IMR-90 (cell line): ENCODE data around the gene PILRB. TPM values are rescaled to one million over a fixed set of nuclear protein-coding genes. Genes with fewer than 3 reads are reported as not detected.

ENCODE experiments used
- ATAC-seq: fragments of 200-7000 bp; cut with Tn5 transposase; 2 replicates; pipeline ENCODE4 v1.9.1; 2020; ENCODE audit warnings: low read depth, mild to moderate bottlenecking, moderate library complexity
- BruUV-seq: library from RNA; stranded (reverse); fragments of 400-500 nt; replicated peaks from 2 replicates; lab custom pipeline; 2021; lab: Mats Ljungman, UMichigan
- CTCF ChIA-PET: fragments of 300-600 bp; formaldehyde crosslinking; extraction: SDS; loops from one replicate; lab custom pipeline; 2021; ENCODE audit warnings: antibody characterized with exemption; lab: Yijun Ruan, JAX
- POLR2A ChIA-PET: fragments of 300-600 bp; sonication (Branson Sonifier 250); formaldehyde crosslinking; loops from one replicate; lab custom pipeline; 2022; ENCODE audit warnings: antibody characterized with exemption; ENCODE audit not compliant: unreplicated experiment; lab: Charles Lee
- DNase-seq: peaks from one replicate; pipeline ENCODE4 v3.0.0; 2013
- H2AFZ ChIP-seq: replicated peaks from 2 replicates; pipeline ENCODE3; 2013; ENCODE audit warnings: low read length, mild to moderate bottlenecking; ENCODE audit not compliant: poor library complexity
- H2AK5ac ChIP-seq: 2 replicates; pipeline ENCODE4 v1.6.1; 2013; ENCODE audit warnings: low read depth, low read length, inconsistent platforms
- H2AK9ac ChIP-seq: replicated peaks from 2 replicates; pipeline ENCODE3; 2013; ENCODE audit warnings: mild to moderate bottlenecking, low read depth, low read length, moderate library complexity; ENCODE audit not compliant: poor library complexity
- H2BK120ac ChIP-seq: 2 replicates; pipeline ENCODE4 v1.6.1; 2013; ENCODE audit warnings: low read depth, low read length, inconsistent platforms
- H2BK15ac ChIP-seq: 3 replicates; pipeline ENCODE4 v1.6.1; 2013; ENCODE audit warnings: low read depth, low read length, inconsistent platforms
- H2BK20ac ChIP-seq: 2 replicates; pipeline ENCODE4 v1.6.1; 2013; ENCODE audit warnings: low read depth, mild to moderate bottlenecking, inconsistent platforms, low read length, moderate library complexity
- H2BK5ac ChIP-seq: 2 replicates; pipeline ENCODE4 v1.6.1; 2013; ENCODE audit warnings: mild to moderate bottlenecking, low read depth, low read length, inconsistent platforms; ENCODE audit not compliant: poor library complexity, severe bottlenecking
- H3K14ac ChIP-seq: replicated peaks from 2 replicates; pipeline ENCODE4 v1.6.1; 2013; ENCODE audit warnings: low read depth, low read length, inconsistent platforms
- H3K18ac ChIP-seq: 2 replicates; pipeline ENCODE4 v1.6.1; 2013; ENCODE audit warnings: low read depth, low read length, control low read depth
- H3K23ac ChIP-seq: 2 replicates; pipeline ENCODE4 v1.6.1; 2013; ENCODE audit warnings: low read depth, low read length, inconsistent platforms
- H3K27ac ChIP-seq: 2 replicates; pipeline ENCODE4 v1.5.1; 2013; ENCODE audit warnings: mild to moderate bottlenecking, control low read depth, low read length; ENCODE audit not compliant: insufficient read depth
- H3K27me3 ChIP-seq: 2 replicates; pipeline ENCODE4 v1.6.1; 2013; ENCODE audit warnings: low read length; ENCODE audit not compliant: control insufficient read depth, insufficient read depth
- H3K36me3 ChIP-seq: 2 replicates; pipeline ENCODE4 v1.6.1; 2013; ENCODE audit warnings: low read length, mixed read lengths; ENCODE audit not compliant: control insufficient read depth, insufficient read depth
- H3K4ac ChIP-seq: 2 replicates; pipeline ENCODE4 v1.6.1; 2013; ENCODE audit warnings: low read depth, low read length, inconsistent platforms
- H3K4me1 ChIP-seq: 2 replicates; pipeline ENCODE4 v1.6.1; 2013; ENCODE audit warnings: low read length, mixed read lengths; ENCODE audit not compliant: control insufficient read depth, insufficient read depth
- H3K4me2 ChIP-seq: 2 replicates; pipeline ENCODE4 v1.6.1; 2013; ENCODE audit warnings: low read depth, mild to moderate bottlenecking, control low read depth, low read length, moderate library complexity
- H3K4me3 ChIP-seq: 2 replicates; pipeline ENCODE4 v1.5.1; 2013; ENCODE audit warnings: low read depth, mild to moderate bottlenecking, control low read depth, low read length, moderate library complexity; ENCODE audit not compliant: insufficient read depth
- H3K56ac ChIP-seq: 2 replicates; pipeline ENCODE4 v1.6.1; 2013; ENCODE audit warnings: low read length, inconsistent platforms; ENCODE audit not compliant: insufficient read depth; ENCODE audit errors: extremely low read depth
- H3K79me1 ChIP-seq, 2 experiments: 2 replicates each; pipeline ENCODE4 v1.6.1; 2013; ENCODE audit warnings: low read length in 2 of 2, inconsistent platforms in 1 of 2, low read depth in 1 of 2
- H3K9ac ChIP-seq: 2 replicates; pipeline ENCODE4 v1.6.1; 2013; ENCODE audit warnings: low read depth, low read length, control low read depth
- H3K9me1 ChIP-seq: 2 replicates; pipeline ENCODE4 v1.6.1; 2013; ENCODE audit warnings: low read length, inconsistent platforms; ENCODE audit not compliant: insufficient read depth
- H3K9me3 ChIP-seq: 2 replicates; pipeline ENCODE4 v1.6.1; 2013; ENCODE audit warnings: low read length; ENCODE audit not compliant: control insufficient read depth, insufficient read depth
- H4K20me1 ChIP-seq: 2 replicates; pipeline ENCODE4 v1.6.1; 2013; ENCODE audit warnings: low read length, inconsistent platforms; ENCODE audit not compliant: insufficient read depth
- H4K5ac ChIP-seq: 2 replicates; pipeline ENCODE4 v1.6.1; 2013; ENCODE audit warnings: mild to moderate bottlenecking, low read depth, low read length, control low read depth
- H4K8ac ChIP-seq, 2 experiments: 2 replicates each; pipeline ENCODE4 v1.6.1; 2013; ENCODE audit warnings: low read depth in 2 of 2, low read length in 2 of 2, control low read depth in 1 of 2, inconsistent platforms in 1 of 2
- H4K91ac ChIP-seq: 2 replicates; pipeline ENCODE4 v1.6.1; 2013; ENCODE audit warnings: low read depth, low read length, inconsistent platforms; ENCODE audit not compliant: insufficient read depth
- BHLHE40 ChIP-seq: fragments of 150-350 bp; IDR thresholded peaks from 2 replicates; pipeline ENCODE4 v1.6.1; 2016; ENCODE audit warnings: mild to moderate bottlenecking, low read depth, low read length
- CEBPB ChIP-seq: IDR thresholded peaks from 2 replicates; pipeline ENCODE4 v1.6.1; 2012; ENCODE audit warnings: low read depth, low read length, improper control_type of control experiment
- CHD1 ChIP-seq: IDR thresholded peaks from 2 replicates; pipeline ENCODE4 v1.6.1; 2012; ENCODE audit warnings: low read depth, low read length, improper control_type of control experiment
- CTCF ChIP-seq: conservative IDR thresholded peaks from 2 replicates; pipeline ENCODE4 v1.5.1; 2012; ENCODE audit warnings: mild to moderate bottlenecking, low read depth, low read length, improper control_type of control experiment
- FOS ChIP-seq: fragments of 150-350 bp; IDR thresholded peaks from 2 replicates; pipeline ENCODE4 v1.6.1; 2016; ENCODE audit warnings: low read depth, low read length
- MAFK ChIP-seq: IDR thresholded peaks from 2 replicates; pipeline ENCODE4 v1.6.1; 2012; ENCODE audit warnings: low read depth, low read length, improper control_type of control experiment
- MAZ ChIP-seq: IDR thresholded peaks from 2 replicates; pipeline ENCODE4 v1.6.1; 2012; ENCODE audit warnings: low read depth, mild to moderate bottlenecking, low read length, improper control_type of control experiment, moderate library complexity, borderline replicate concordance
- MXI1 ChIP-seq: IDR thresholded peaks from 2 replicates; pipeline ENCODE4 v1.6.1; 2012; ENCODE audit warnings: low read depth, mild to moderate bottlenecking, low read length, moderate library complexity, borderline replicate concordance
- NFE2L2 ChIP-seq: fragments of 150-350 bp; IDR thresholded peaks from 2 replicates; pipeline ENCODE4 v1.6.1; 2016; ENCODE audit warnings: low read depth, mild to moderate bottlenecking, low read length
- POLR2A ChIP-seq: IDR thresholded peaks from 2 replicates; pipeline ENCODE4 v1.6.1; 2012; ENCODE audit warnings: mild to moderate bottlenecking, low read depth, low read length
- RAD21 ChIP-seq: IDR thresholded peaks from 2 replicates; pipeline ENCODE4 v1.6.1; 2012; ENCODE audit warnings: low read length, improper control_type of control experiment
- RCOR1 ChIP-seq: IDR thresholded peaks from 2 replicates; pipeline ENCODE4 v1.6.1; 2012; ENCODE audit warnings: mild to moderate bottlenecking, low read length, improper control_type of control experiment; ENCODE audit not compliant: insufficient replicate concordance
- RFX5 ChIP-seq: IDR thresholded peaks from 2 replicates; pipeline ENCODE4 v1.8.0; 2012; ENCODE audit warnings: low read depth, mild to moderate bottlenecking, low read length, moderate library complexity
- SMC3 ChIP-seq: fragments of 150-350 bp; IDR thresholded peaks from 2 replicates; pipeline ENCODE4 v1.6.1; 2016; ENCODE audit warnings: low read depth, mild to moderate bottlenecking, antibody characterized with exemption, low read length, moderate library complexity
- USF2 ChIP-seq: fragments of 150-350 bp; IDR thresholded peaks from 2 replicates; pipeline ENCODE4 v1.6.1; 2017; ENCODE audit warnings: mild to moderate bottlenecking, antibody characterized with exemption, low read length, low read depth
- dilution Hi-C: fragments of 300-500 bp; cut with HindIII; formaldehyde crosslinking; loops from one replicate; pipeline ENCODE4 v1.14.3; 2018; ENCODE audit warnings: low sequenced_read_pairs; ENCODE audit not compliant: unreplicated experiment
- in situ Hi-C: fragments of 300-500 bp; cut with MboI; formaldehyde crosslinking; loops from 3 replicates; pipeline ENCODE4 v1.14.3; 2019; ENCODE audit warnings: low sequenced_read_pairs, inconsistent platforms, mixed read lengths
- intact Hi-C: fragments of 100-400 bp; cut with micrococcal nuclease; formaldehyde crosslinking; loops from 2 replicates; pipeline ENCODE4 v1.10.0; 2022
- polyA plus RNA-seq, 3 experiments: library from polyadenylated mRNA; depleted of rRNA; stranded (reverse); fragments of >200 nt; gene quantifications; 2 replicates each; pipeline ENCODE4 v1.2.3, GENCODE V29; 2012; ENCODE audit warnings: low replicate concordance in 1 of 3
- total RNA-seq: library from RNA; depleted of rRNA; stranded (reverse); fragments of >200 nt; gene quantifications from 2 replicates; pipeline ENCODE4 v1.2.3, GENCODE V29; 2012
- TF ChIP-seq, protein P1 (sequence below): fragments of 150-350 bp; IDR thresholded peaks from 2 replicates; pipeline ENCODE4 v1.6.1; 2016; ENCODE audit warnings: low read depth, mild to moderate bottlenecking, low read length, moderate library complexity, borderline replicate concordance

Gene PILRB
- total and polyA plus RNA-seq, 2 of the 4 experiments (the other 2 are of a cell fraction): 3.4 to 22.2 TPM

GRCh38 chr7:100413346-100413745 is 55.4 kb downstream of the PILRB start:
- Histone ChIP-seq H3K36me3 (no peaks in the 10 kb centered on the region), H3K79me1 (no peaks in the 10 kb centered on the region), H3K9me1 (no peaks in the 10 kb centered on the region), H3K27me3 (peaks cover 28% of the 10 kb centered on the region), H3K9me3 (no peaks in the 10 kb centered on the region), H4K5ac (no peak overlapping the region), H3K27ac (no peak overlapping the region), H3K23ac (no peak overlapping the region), H4K91ac (no peak overlapping the region), H3K4ac (no peak overlapping the region), H2AFZ (no peak overlapping the region), H2BK120ac (no peak overlapping the region), H2AK5ac (no peak overlapping the region), H3K56ac (no peak overlapping the region), H3K4me1 (no peaks in the 10 kb centered on the region), H3K4me2 (no peak overlapping the region), H3K4me3 (no peak overlapping the region), H3K9ac (no peak overlapping the region), H3K14ac (no peak overlapping the region), H2BK20ac (no peak overlapping the region), H4K20me1 (no peaks in the 10 kb centered on the region), H2AK9ac (no peak overlapping the region), H2BK15ac (no peak overlapping the region), H4K8ac (no peak overlapping the region), H2BK5ac (no peak overlapping the region), H3K18ac (no peak overlapping the region)
- no peak for DNase-seq
- in situ Hi-C loops (no loop called here), intact Hi-C loops (no loop called here), dilution Hi-C loops (no loop called here)
- no peak for ATAC-seq
- BruUV-seq: no TSS peak
- TF ChIP-seq BHLHE40: no peak
- no peak for TF ChIP-seq MXI1
- no peak for TF ChIP-seq USF2
- no peak for TF ChIP-seq CEBPB
- no peak for TF ChIP-seq CHD1
- no peak for TF ChIP-seq NFE2L2
- TF ChIP-seq RAD21: no peak
- TF ChIP-seq, protein P1, sequence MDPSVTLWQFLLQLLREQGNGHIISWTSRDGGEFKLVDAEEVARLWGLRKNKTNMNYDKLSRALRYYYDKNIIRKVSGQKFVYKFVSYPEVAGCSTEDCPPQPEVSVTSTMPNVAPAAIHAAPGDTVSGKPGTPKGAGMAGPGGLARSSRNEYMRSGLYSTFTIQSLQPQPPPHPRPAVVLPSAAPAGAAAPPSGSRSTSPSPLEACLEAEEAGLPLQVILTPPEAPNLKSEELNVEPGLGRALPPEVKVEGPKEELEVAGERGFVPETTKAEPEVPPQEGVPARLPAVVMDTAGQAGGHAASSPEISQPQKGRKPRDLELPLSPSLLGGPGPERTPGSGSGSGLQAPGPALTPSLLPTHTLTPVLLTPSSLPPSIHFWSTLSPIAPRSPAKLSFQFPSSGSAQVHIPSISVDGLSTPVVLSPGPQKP: no peak
- no peak for TF ChIP-seq CTCF
- no peak for TF ChIP-seq FOS
- no peak for TF ChIP-seq RFX5
- TF ChIP-seq RCOR1: no peak
- no peak for TF ChIP-seq MAZ
- TF ChIP-seq SMC3: no peak
- no peak for TF ChIP-seq MAFK
- no peak for TF ChIP-seq POLR2A
- POLR2A ChIA-PET: no interaction called here
- CTCF ChIA-PET: no interaction called here
